Measurements from ENCODE around the gene INPP5A.

GRCh38 chr10:132690821-132691610 is 153.4 kb downstream of the INPP5A start:
- TF ChIP-seq CTCF (IDR thresholded peaks at IDR 0.05) (no peak), POLR2AphosphoS5 (IDR thresholded peaks at IDR 0.05) (no peak), POLR2A (IDR thresholded peaks at IDR 0.05) (no peak), EP300 (IDR thresholded peaks at IDR 0.05; ENCODE audit: low read depth) (no peak)

Data from transverse colon (tissue), 4 donors.